ENCODE results near the gene MYO3A.
"Not testable (repeated sequence)": the region's sequence is repeated elsewhere in the genome, so short reads cannot be mapped to it uniquely, and the experiment has no call there.

DNA sequence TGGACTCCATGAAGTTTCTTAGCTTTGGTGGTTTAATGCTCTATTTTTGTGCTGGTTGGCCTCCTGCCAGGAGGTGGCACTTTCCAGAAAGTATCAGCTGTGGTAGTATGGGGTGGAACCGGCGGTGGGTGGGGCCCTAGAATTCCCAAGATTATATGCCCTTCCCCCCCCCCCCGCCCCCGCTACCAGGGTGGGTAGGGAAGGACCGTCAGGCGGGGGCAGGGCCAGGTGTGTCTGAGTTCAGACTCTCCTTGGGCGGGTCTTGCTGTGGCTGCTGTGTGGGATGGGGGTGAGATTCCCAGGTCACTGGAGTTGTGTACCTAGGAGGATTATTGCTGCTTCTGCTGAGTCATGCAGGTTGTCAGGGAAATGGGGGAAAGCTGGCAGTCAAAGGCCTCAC lies 146.9 kb downstream of the MYO3A start:
- TF ChIP-seq CTCF (IDR thresholded peaks at IDR 0.05); EZH2 (IDR thresholded peaks at IDR 0.05; ENCODE audit: borderline replicate concordance, insufficient read depth, low read depth, low read length, poor library complexity, severe bottlenecking): not testable (repeated sequence)

Data from B cell (primary cell).